HAP-1 (cell line): ENCODE measurements around the gene KIT.

Experiments used
- DNase-seq, 2 experiments: peaks; one replicate each; pipeline ENCODE4 v3.0.0-alpha.2; 2016 to 2020; ENCODE audit warnings: low spot score in 2 of 2
- H3K27me3 ChIP-seq: fragments of 250-450 bp; sonication (Bioruptor Pico); 2 replicates; pipeline ENCODE4 v1.5.1; 2020; ENCODE audit warnings: low read depth, mild to moderate bottlenecking, moderate library complexity
- H3K36me3 ChIP-seq: fragments of 250-450 bp; sonication (Bioruptor Pico); replicated peaks from 2 replicates; pipeline ENCODE4 v1.5.1; 2020; ENCODE audit warnings: mild to moderate bottlenecking
- H3K4me1 ChIP-seq: fragments of 250-450 bp; sonication (Bioruptor Pico); 2 replicates; pipeline ENCODE4 v1.5.1; 2020; ENCODE audit warnings: mild to moderate bottlenecking
- H3K4me3 ChIP-seq: fragments of 250-450 bp; sonication (Bioruptor Pico); 2 replicates; pipeline ENCODE4 v1.5.1; 2020; ENCODE audit warnings: mild to moderate bottlenecking, moderate library complexity
- H3K9me3 ChIP-seq: fragments of 250-450 bp; sonication (Bioruptor Pico); 2 replicates; pipeline ENCODE4 v1.5.1; 2020; ENCODE audit warnings: mild to moderate bottlenecking, moderate library complexity
- in situ Hi-C: fragments of 300-500 bp; cut with MboI; formaldehyde crosslinking; loops from 3 replicates; pipeline ENCODE4 v1.14.3; 2020; ENCODE audit warnings: low sequenced_read_pairs, inconsistent platforms, mixed read lengths

The KIT gene

DNA sequence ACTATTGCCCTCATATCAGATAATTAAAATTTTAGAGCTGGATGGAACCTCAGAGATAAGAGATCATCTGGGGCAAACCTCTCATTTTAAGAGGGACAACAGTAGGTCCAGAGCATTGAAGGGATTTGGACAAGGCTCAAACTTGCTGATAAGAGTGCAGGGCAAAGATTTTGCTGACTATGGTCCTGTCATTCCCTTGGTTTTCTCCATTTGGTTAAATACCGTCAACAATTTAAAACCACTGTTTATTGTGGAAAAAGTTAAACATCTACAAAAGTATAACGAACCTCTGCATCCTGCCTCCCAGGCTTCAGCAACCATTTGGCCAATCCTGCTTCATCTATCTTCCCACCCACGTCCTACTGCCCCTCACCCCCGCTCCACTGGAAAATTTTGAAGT is 10.7 kb upstream of the KIT start:
- no peaks in the 10 kb centered on the region for H3K9me3 ChIP-seq
- no peaks in the 10 kb centered on the region for H3K27me3 ChIP-seq
- in situ Hi-C loops, result no loop called here
- peaks cover 4% of the 10 kb centered on the region; the same call in 1 of the 2 replicates for H3K4me1 ChIP-seq
- DNase-seq, result no peak
- no peaks in the 10 kb centered on the region for H3K36me3 ChIP-seq
- H3K4me3 ChIP-seq, result no peak overlapping the region

DNA sequence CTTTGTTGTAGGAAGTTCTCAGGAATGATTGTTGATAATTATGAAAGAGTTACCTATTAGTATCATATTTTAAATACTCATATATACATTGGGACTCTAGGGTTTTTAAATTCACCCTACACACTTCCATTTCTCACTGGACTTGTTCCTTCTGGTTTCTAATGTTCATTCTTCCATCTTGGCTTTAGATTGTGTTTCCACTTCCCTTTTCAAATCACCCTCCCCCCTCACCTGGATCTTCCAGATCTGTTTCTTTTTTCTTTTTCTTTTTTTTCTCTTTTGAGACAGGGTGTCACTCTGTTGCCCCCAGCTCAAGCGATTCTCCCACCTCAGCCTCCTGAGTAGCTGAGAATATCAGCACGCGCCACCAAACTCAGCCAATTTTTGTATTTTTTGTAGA is 6.7 kb upstream of the KIT start:
- in situ Hi-C loops, result no loop called here
- Histone ChIP-seq H3K27me3 (0 out of 2 replicates have a peak, but pooled peaks cover 2% of the 10 kb centered on the region), H3K4me3 (no peak overlapping the region), H3K36me3 (no peaks in the 10 kb centered on the region), H3K9me3 (no peaks in the 10 kb centered on the region), H3K4me1 (peaks cover 6% of the 10 kb centered on the region; the same call in 1 of the 2 replicates)
- no peak for DNase-seq

GRCh38 chr4:54654753-54655152 is 3.0 kb upstream of the KIT start:
- Histone ChIP-seq H3K4me1 (peaks cover 10% of the 10 kb centered on the region), H3K27me3 (0 out of 2 replicates have a peak, but pooled peaks cover 2% of the 10 kb centered on the region), H3K4me3 (no peak overlapping the region), H3K36me3 (no peaks in the 10 kb centered on the region), H3K9me3 (no peaks in the 10 kb centered on the region)
- DNase-seq, result no peak
- in situ Hi-C loops, result no loop called here

- no peak overlapping the region for H3K4me3 ChIP-seq
- no peak for DNase-seq
- H3K36me3 ChIP-seq, result no peaks in the 10 kb centered on the region
- H3K27me3 ChIP-seq, result 0 out of 2 replicates have a peak, but pooled peaks cover 2% of the 10 kb centered on the region
- H3K9me3 ChIP-seq, result no peaks in the 10 kb centered on the region
- peaks cover 11% of the 10 kb centered on the region for H3K4me1 ChIP-seq
- in situ Hi-C loops, result no loop called here
These were observed 589 bp upstream of the KIT start for GRCh38 chr4:54657185-54657550.

GRCh38 chr4:54658252-54659093 is 716 bp downstream of the KIT start:
- peak; percentile 51 to 77 for DNase-seq
- Histone ChIP-seq H3K4me3 (peak overlapping the region; percentile 54), H3K36me3 (no peaks in the 10 kb centered on the region), H3K9me3 (no peaks in the 10 kb centered on the region), H3K4me1 (peaks cover 11% of the 10 kb centered on the region), H3K27me3 (0 out of 2 replicates have a peak, but pooled peaks cover 2% of the 10 kb centered on the region)
- in situ Hi-C loops, result no loop called here

- H3K4me3 ChIP-seq, result peak overlapping the region; percentile 54
- H3K36me3 ChIP-seq, result no peaks in the 10 kb centered on the region
- in situ Hi-C loops, result no loop called here
- 0 out of 2 replicates have a peak, but pooled peaks cover 2% of the 10 kb centered on the region for H3K27me3 ChIP-seq
- peak in 1 of 2 experiments; percentile 34 for DNase-seq
- H3K4me1 ChIP-seq, result peaks cover 6% of the 10 kb centered on the region
- H3K9me3 ChIP-seq, result no peaks in the 10 kb centered on the region
These were observed 1.6 kb downstream of the KIT start for GRCh38 chr4:54659313-54659712.

GRCh38 chr4:54659749-54660535 is 2.2 kb downstream of the KIT start:
- in situ Hi-C loops, result no loop called here
- H3K9me3 ChIP-seq, result no peaks in the 10 kb centered on the region
- DNase-seq, result peak in 1 of 2 experiments; percentile 17
- H3K4me3 ChIP-seq, result peak overlapping the region; percentile 54
- H3K36me3 ChIP-seq, result no peaks in the 10 kb centered on the region
- 0 out of 2 replicates have a peak, but pooled peaks cover 2% of the 10 kb centered on the region for H3K27me3 ChIP-seq
- H3K4me1 ChIP-seq, result peaks cover 6% of the 10 kb centered on the region

DNA sequence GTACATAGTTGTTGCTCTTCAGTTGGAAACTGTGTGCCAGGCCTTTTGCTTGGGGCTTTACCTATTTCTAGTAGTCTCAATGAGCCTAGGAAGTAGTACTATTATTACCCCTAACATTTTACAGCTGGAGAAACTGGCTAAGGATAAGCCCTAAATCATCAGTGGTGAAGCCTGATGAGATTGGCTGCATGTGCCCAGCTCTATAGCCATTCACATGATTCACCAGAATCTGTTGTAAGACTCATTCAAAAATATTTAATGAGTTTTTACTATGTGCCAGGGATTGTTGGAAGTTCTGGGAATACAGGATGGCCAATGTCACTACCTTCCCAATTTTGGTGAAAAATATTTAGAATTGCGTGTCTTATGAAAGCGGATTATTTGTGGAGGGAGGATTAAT is 2.8 kb downstream of the KIT start:
- Histone ChIP-seq H3K4me3 (no peak overlapping the region), H3K27me3 (0 out of 2 replicates have a peak, but pooled peaks cover 1% of the 10 kb centered on the region), H3K36me3 (no peaks in the 10 kb centered on the region), H3K9me3 (no peaks in the 10 kb centered on the region), H3K4me1 (peaks cover 6% of the 10 kb centered on the region)
- no peak for DNase-seq
- in situ Hi-C loops, result no loop called here

DNA sequence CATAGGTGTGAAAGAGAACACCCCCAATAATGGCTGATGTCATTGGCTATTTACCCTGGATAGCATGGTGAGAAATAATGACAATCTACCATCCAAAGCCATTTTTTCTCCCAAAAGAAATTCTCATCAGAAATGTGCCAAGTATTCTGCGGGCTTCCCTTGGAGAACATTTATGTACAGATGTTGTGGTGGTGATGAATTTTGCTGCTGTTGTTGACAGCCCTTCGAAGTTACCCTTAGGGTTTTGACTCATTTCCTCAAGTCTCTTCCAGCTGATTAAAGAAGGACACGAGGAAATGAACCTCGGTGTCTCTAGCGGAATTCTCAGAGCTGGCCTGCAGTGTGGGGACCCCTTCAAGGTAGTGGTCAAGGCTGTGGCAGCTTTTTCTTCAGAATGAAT is 3.4 kb downstream of the KIT start:
- no peaks in the 10 kb centered on the region for H3K27me3 ChIP-seq
- no peak for DNase-seq
- in situ Hi-C loops, result no loop called here
- peaks cover 6% of the 10 kb centered on the region for H3K4me1 ChIP-seq
- H3K9me3 ChIP-seq, result no peaks in the 10 kb centered on the region
- no peaks in the 10 kb centered on the region for H3K36me3 ChIP-seq
- H3K4me3 ChIP-seq, result no peak overlapping the region

DNA sequence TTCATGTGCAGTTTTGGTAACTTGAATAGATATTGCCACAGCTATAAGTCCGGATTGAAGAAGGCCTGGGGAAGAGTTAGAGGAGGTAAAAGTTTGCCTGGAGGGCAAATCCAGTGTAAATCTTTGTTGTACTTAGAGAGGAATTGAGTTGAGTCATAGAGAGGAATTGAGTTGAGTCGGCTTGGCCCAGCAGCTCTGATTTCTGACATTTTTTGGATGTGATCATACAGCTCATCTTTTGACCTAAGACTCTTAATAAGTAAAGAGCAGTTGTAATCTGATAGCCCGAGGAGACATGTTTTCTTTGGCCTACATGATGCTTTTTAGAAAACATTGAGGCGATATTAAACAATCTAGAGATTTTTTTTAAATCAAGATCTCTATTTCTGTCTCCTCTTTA is 3.9 kb downstream of the KIT start:
- DNase-seq, result no peak
- H3K36me3 ChIP-seq, result no peaks in the 10 kb centered on the region
- in situ Hi-C loops, result no loop called here
- no peak overlapping the region for H3K4me3 ChIP-seq
- no peaks in the 10 kb centered on the region for H3K27me3 ChIP-seq
- H3K4me1 ChIP-seq, result peaks cover 6% of the 10 kb centered on the region
- no peaks in the 10 kb centered on the region for H3K9me3 ChIP-seq

DNA sequence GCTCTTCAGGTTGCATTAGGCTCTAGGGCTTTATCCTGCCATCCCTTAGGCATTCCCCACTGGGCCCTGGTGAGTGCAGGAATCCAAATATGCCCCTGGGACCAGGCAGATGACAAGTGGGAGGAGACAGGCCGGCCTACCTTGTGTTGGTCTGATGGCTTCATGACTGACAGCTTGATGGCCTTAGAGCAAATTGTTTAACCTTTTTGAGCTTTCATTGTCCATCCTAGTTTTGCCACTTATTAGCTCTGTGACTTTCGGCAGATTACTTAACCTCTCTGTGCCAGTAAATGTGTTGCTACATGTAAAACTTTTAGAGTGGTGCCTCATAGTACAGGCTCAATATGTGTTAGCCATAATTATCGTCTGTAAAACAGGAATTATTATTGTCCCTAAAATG is 4.4 kb downstream of the KIT start:
- Histone ChIP-seq H3K36me3 (no peaks in the 10 kb centered on the region), H3K4me3 (no peak overlapping the region), H3K9me3 (no peaks in the 10 kb centered on the region), H3K4me1 (peaks cover 6% of the 10 kb centered on the region), H3K27me3 (no peaks in the 10 kb centered on the region)
- no peak for DNase-seq
- in situ Hi-C loops, result no loop called here

DNA sequence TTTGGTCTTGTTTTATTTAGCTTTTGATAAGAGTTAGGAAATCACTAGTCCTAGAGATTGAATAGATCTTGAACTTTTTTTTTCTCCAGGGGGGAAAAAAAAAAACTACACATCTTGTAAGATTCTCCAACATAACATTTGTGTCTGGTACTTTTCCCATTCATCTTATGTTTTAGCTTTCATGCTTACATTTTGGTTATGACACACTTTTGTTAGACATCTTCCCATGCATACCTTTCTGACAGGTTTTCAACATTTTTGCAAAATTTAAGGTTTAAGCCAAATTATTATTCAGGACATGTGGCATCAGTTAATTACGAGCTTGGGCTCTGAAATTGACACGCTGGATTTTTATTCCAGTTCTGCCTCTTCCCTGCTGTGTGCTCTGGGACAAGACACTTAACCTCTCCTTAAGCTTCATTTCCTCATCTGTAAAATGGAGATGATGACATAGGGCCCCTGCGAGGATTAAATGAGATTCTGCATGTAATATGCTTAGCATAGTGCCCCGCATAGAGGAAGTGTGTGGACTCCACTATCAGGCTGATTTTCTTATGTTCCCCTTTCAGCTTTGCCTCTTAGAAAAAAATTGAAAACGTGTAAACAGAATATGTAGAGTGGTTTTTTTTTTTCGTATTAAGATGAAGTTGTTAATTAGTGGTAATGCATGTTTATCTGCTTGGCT is 5.3 kb downstream of the KIT start:
- in situ Hi-C loops, result no loop called here
- no peak overlapping the region for H3K4me3 ChIP-seq
- no peak for DNase-seq
- no peaks in the 10 kb centered on the region for H3K36me3 ChIP-seq
- no peaks in the 10 kb centered on the region for H3K9me3 ChIP-seq
- H3K27me3 ChIP-seq, result no peaks in the 10 kb centered on the region
- H3K4me1 ChIP-seq, result peaks cover 6% of the 10 kb centered on the region

DNA sequence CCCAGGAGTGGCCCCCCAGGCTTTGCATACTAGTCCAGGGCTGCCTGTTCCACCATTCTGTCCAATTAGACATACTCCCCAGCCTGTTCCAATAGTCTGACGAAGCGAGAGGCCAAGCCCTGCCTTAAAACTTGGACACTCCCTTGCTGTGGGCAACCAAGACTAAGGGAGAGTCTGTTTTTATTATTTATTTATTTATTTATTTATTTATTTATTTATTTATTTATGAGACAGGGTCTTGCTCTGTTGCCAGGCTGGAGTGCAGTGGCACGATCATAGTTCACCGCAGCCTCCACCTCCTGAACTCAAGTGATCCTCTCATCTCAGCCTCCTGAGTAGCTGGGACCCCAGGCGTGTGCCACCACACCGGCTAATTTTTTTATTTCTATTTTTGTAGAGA is 6.6 kb downstream of the KIT start:
- in situ Hi-C loops, result no loop called here
- Histone ChIP-seq H3K36me3 (no peaks in the 10 kb centered on the region), H3K27me3 (no peaks in the 10 kb centered on the region), H3K9me3 (no peaks in the 10 kb centered on the region), H3K4me1 (peaks cover 11% of the 10 kb centered on the region), H3K4me3 (no peak overlapping the region)
- no peak for DNase-seq
